HAP-1 (cell line): ENCODE data around the gene KBTBD6.
"Not testable (repeated sequence)": the region's sequence is repeated elsewhere in the genome, so short reads cannot be mapped to it uniquely, and the experiment has no call there.

ENCODE experiments used
- DNase-seq, 2 experiments: peaks; one replicate each; pipeline ENCODE4 v3.0.0-alpha.2; 2016 to 2020; ENCODE audit warnings: low spot score in 2 of 2
- H3K27me3 ChIP-seq: fragments of 250-450 bp; sonication (Bioruptor Pico); 2 replicates; pipeline ENCODE4 v1.5.1; 2020; ENCODE audit warnings: low read depth, mild to moderate bottlenecking, moderate library complexity
- H3K36me3 ChIP-seq: fragments of 250-450 bp; sonication (Bioruptor Pico); replicated peaks from 2 replicates; pipeline ENCODE4 v1.5.1; 2020; ENCODE audit warnings: mild to moderate bottlenecking
- H3K4me1 ChIP-seq: fragments of 250-450 bp; sonication (Bioruptor Pico); 2 replicates; pipeline ENCODE4 v1.5.1; 2020; ENCODE audit warnings: mild to moderate bottlenecking
- H3K4me3 ChIP-seq: fragments of 250-450 bp; sonication (Bioruptor Pico); 2 replicates; pipeline ENCODE4 v1.5.1; 2020; ENCODE audit warnings: mild to moderate bottlenecking, moderate library complexity
- H3K9me3 ChIP-seq: fragments of 250-450 bp; sonication (Bioruptor Pico); 2 replicates; pipeline ENCODE4 v1.5.1; 2020; ENCODE audit warnings: mild to moderate bottlenecking, moderate library complexity
- in situ Hi-C: fragments of 300-500 bp; cut with MboI; formaldehyde crosslinking; loops from 3 replicates; pipeline ENCODE4 v1.14.3; 2020; ENCODE audit warnings: low sequenced_read_pairs, inconsistent platforms, mixed read lengths

Gene KBTBD6

DNA sequence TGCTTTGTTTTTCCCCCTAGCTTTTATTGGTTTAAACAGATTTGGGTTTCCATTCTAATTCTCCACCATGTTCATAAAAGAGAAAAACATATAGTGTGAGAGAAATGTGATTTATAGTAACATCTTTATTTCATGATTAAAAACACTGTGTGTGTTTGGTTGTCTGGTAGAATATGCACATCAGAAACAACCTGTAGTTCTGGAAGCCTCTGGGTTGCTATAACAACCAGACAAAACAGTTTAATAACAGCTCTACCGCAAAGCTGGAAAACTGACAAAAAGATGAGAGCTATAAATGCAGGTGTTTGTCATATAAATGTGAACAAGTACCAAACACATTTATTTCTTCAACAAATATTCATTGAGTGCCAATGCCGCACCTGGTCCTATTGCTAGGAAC, 9.8 kb downstream of the KBTBD6 start:
- no peak for DNase-seq
- in situ Hi-C loops = no loop called here

DNA sequence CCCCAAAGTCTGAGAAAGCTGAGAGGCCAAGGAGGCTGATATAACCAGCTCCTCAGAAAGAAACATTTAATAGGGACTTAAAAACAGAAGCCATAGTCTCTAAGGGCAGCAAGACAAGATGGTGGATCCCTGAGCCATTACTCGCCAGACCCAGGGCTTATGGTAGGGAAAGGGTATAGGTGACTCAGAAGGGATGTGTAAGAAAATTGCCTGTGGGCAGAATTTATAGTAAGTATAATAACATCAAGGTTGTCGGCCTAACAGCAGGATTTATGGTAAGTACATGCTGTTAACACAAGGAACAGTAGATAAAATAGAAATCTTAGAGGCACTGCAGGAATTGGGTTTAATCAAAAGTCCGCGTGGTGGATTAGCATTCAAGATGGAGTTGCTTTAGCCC, 14.7 kb downstream of the KBTBD6 start:
- Histone ChIP-seq H3K4me1 (no peaks in the 10 kb centered on the region), H3K36me3 (no peaks in the 10 kb centered on the region), H3K4me3 (no peak overlapping the region), H3K27me3 (no peaks in the 10 kb centered on the region), H3K9me3 (no peaks in the 10 kb centered on the region)
- in situ Hi-C loops = no loop called here
- no peak for DNase-seq

More for the DNA sequence above, 9.8 kb downstream of the KBTBD6 start:
- no peaks in the 10 kb centered on the region for H3K36me3 ChIP-seq
- H3K4me3 ChIP-seq = no peak overlapping the region
- no peaks in the 10 kb centered on the region for H3K9me3 ChIP-seq
- H3K4me1 ChIP-seq = no peaks in the 10 kb centered on the region
- no peaks in the 10 kb centered on the region for H3K27me3 ChIP-seq

DNA sequence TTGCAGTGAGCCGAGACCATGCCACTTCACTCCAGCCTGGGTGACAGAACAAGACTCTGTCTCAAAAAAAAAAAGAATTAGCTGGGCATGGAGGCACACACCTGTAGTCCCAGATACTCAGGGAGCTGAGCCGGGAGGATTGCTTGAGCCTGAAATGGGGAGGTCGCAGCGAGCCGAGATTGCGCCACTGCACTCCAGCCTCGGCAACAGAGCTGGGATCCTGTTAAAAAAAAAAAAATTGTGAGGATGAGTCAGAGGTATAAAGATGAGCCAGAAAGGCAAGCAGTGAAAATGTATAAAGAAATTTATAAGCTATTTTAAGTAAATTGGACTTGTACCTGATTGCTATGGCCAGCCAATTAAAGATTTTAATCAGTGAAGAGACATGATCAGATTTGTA, 21.1 kb downstream of the KBTBD6 start:
- no peak for DNase-seq
- no peaks in the 10 kb centered on the region for H3K36me3 ChIP-seq
- in situ Hi-C loops = no loop called here
- H3K9me3 ChIP-seq = no peaks in the 10 kb centered on the region
- H3K4me1 ChIP-seq = no peaks in the 10 kb centered on the region
- no peaks in the 10 kb centered on the region for H3K27me3 ChIP-seq
- H3K4me3 ChIP-seq = no peak overlapping the region

DNA sequence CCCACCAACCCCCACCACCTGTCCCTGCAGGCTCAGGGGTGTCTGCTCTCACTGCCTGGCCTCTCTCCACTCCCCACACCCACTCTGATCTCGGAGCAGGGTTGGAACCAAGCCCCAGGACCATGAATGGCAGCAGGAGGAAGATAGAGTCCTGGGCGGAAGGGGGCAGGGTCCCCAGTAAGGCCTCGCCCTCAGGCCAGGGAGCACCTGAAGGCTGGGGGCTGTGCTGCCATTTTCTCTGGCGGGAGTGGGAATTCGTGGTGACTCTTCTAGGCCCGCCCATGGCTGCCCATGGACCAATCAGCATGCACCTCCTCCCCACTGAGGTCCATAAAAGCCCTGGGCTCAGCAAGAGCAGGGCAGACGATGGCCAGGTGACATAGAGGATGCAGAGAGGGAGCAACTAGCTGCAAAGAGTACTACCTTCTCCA, 25.0 kb downstream of the KBTBD6 start:
- no peaks in the 10 kb centered on the region for H3K4me1 ChIP-seq
- no peaks in the 10 kb centered on the region for H3K36me3 ChIP-seq
- no peak overlapping the region for H3K4me3 ChIP-seq
- H3K27me3 ChIP-seq = no peaks in the 10 kb centered on the region
- H3K9me3 ChIP-seq = no peaks in the 10 kb centered on the region
- no peak for DNase-seq
- in situ Hi-C loops = no loop called here

DNA sequence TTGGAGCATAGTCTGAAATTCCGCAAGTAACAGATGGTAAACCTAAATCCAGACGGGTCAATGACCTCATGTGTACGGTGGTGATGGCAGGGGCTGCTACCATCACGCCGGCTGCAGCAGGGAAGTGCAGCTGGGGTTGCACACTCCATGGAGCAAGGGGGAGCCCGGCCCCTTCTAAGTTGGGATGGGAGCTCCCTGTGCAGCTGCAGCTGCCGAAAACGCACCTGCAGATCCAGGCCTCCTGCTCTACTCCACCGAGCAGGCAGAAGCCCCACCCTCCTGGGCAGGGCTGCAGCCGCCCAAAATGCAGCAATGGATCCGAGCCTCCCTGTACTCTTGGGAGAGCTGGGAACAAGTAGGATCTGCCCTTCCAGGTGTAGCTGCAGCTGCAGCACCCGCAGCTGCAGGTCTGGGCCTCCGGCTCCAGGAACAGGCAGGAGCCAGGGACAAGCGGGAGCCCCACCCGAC, 25.5 kb downstream of the KBTBD6 start:
- Histone ChIP-seq H3K36me3 (no peaks in the 10 kb centered on the region), H3K9me3 (no peaks in the 10 kb centered on the region), H3K4me3 (no peak overlapping the region), H3K27me3 (no peaks in the 10 kb centered on the region), H3K4me1 (no peaks in the 10 kb centered on the region)
- no peak for DNase-seq
- in situ Hi-C loops = no loop called here

DNA sequence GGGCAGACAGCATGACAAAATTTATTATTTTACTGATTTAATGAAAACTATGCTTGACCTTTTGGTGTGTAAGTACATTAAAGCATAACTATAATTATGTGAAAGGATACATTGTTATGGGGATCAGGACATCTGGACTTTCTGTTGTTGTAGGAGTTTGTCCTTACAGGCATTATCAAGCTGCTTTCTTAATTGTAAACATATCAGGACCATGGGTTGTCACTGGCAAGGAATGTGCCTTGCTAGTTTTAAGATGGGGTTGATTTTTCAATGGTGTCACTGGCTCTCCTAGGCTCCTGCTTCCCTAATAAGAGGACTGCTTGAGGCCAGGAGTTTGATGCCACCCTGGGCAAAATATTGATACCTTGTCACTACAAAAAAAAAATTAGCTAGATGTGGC, 32.6 kb downstream of the KBTBD6 start:
- no peaks in the 10 kb centered on the region for H3K4me1 ChIP-seq
- peaks cover 2% of the 10 kb centered on the region; the same call in 1 of the 2 replicates for H3K9me3 ChIP-seq
- in situ Hi-C loops = no loop called here
- no peaks in the 10 kb centered on the region for H3K36me3 ChIP-seq
- no peaks in the 10 kb centered on the region for H3K27me3 ChIP-seq
- no peak overlapping the region for H3K4me3 ChIP-seq
- no peak for DNase-seq

DNA sequence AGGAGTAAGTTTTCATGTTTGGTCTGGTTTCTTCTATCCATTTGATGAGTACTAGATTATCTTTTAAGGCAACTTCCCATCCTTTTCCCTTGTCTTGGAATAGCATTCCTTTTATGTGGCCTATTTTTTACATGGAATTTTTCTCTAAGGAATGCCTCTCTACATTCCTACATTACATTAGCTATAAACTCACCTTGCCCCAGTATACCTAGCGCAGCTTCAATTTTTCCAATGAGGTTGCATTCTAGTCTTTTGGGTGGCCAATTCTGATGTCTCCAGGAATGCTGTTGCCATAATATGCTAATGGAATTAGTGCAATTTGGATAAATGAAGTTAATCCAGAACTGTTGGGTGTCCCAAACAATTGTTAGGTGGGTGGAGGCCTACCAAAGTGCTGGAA, 33.8 kb downstream of the KBTBD6 start:
- no peaks in the 10 kb centered on the region for H3K4me1 ChIP-seq
- no peaks in the 10 kb centered on the region for H3K36me3 ChIP-seq
- no peaks in the 10 kb centered on the region for H3K27me3 ChIP-seq
- peaks cover 2% of the 10 kb centered on the region; the same call in 1 of the 2 replicates for H3K9me3 ChIP-seq
- in situ Hi-C loops = no loop called here
- DNase-seq = no peak
- H3K4me3 ChIP-seq = no peak overlapping the region

DNA sequence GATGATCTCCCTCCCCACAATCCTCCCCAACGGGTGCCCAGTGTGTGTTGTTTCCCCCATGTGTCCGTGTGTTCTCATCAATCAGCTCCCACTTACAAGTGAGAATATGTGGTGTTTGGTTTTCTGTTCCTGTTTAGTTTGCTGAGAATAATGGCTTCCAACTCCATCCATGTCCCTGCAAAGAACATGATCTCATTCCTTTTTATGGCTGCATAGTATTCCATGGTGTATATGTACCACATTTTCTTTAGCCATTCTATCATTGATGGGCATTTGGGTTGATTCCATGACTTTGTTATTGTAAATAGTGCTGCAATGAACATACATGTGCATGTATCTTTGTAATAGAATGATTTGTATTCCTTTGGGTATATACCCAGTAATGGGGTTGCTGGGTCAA, 36.9 kb downstream of the KBTBD6 start:
- H3K9me3 ChIP-seq, H3K4me1 ChIP-seq, H3K4me3 ChIP-seq, H3K27me3 ChIP-seq, DNase-seq, in situ Hi-C loops, H3K36me3 ChIP-seq: not testable (repeated sequence)

DNA sequence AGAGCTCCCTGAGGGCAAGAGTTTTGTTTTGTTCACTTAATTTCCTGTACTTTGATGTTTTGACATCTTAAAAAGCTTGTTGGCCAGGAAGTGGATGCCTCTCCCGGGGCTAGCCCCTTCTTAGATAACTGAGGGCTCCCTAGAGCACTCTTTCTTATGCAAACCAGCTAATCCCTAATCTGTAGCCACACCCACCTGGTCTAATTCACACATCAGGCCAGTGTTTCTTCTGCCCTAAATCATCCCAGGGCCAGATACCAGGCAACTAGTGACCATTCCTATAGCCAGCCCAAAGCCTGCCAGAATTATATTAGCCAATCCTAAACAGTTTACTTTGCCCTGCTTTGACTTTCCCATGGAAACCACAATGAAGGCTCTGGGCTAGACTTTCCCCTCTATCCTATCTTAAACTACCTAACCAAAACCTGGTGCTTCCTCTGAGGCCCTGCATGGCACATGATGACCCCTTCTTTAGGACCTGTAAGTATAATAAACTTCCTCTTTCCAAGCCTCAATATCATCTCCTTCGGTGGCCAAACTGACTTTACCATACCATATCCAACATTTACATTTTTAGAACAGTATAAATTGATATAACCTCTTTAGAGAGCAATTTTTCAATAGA, 46.5 kb downstream of the KBTBD6 start:
- H3K27me3 ChIP-seq = no peaks in the 10 kb centered on the region
- peak; percentile 48 to 58 for DNase-seq
- no peaks in the 10 kb centered on the region for H3K36me3 ChIP-seq
- no peaks in the 10 kb centered on the region for H3K9me3 ChIP-seq
- no peaks in the 10 kb centered on the region; the same call in 1 of the 2 replicates for H3K4me1 ChIP-seq
- in situ Hi-C loops = no loop called here
- H3K4me3 ChIP-seq = no peak overlapping the region

DNA sequence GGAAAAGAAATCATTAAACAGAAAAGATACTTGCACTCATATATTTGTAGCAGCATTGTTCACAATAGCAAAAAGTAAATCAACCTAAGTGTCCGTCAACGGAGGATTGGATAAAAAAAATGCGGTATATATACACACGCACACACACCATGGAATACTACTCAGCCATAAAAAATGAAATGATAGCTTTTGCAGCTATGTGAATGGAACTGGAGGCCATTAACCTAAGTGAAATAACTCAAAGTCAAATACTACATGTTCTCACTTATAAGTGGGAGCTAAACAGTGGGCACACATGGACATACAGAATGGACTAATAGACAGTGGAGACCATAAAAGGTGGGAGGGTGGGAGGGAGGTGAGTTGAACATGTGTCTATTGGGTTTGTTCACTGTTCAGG, 52.9 kb downstream of the KBTBD6 start:
- H3K4me3 ChIP-seq = no peak overlapping the region
- H3K36me3 ChIP-seq = peaks cover 9% of the 10 kb centered on the region
- H3K4me1 ChIP-seq = no peaks in the 10 kb centered on the region
- H3K27me3 ChIP-seq = no peaks in the 10 kb centered on the region
- H3K9me3 ChIP-seq = no peaks in the 10 kb centered on the region
- in situ Hi-C loops = no loop called here
- no peak for DNase-seq
